IPS-18c (cell line): ENCODE measurements around the gene MAPK10.

Experiments
- H3K4me3 ChIP-seq: 2 replicates; pipeline ENCODE4 v1.7.0; 2013; ENCODE audit warnings: low read depth, mild to moderate bottlenecking, low read length, moderate library complexity; ENCODE audit not compliant: insufficient read depth
- H3K9me3 ChIP-seq: one replicate; pipeline ENCODE4 v1.6.1; 2013; ENCODE audit warnings: mild to moderate bottlenecking, low read length, moderate library complexity; ENCODE audit not compliant: control insufficient read depth, insufficient read depth

The MAPK10 gene

DNA sequence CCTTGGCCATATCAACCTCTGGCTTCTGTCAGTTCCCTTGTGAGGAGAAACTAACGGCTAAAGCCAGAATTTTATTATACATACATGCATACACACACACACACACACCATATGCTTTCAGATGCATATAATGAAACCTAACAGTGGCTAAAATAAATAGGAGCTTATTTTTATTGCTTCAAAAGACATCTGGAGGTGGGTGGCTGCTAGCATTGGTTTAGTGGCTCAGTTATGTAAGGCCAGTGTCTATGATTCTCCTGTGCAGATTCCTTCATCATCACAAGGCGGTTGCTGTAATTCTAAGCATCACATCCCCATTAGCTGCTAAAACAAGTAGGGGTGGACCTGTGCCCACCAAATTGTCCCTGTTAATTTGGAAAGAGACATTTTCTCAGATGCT is 110.8 kb downstream of the MAPK10 start:
- H3K9me3 ChIP-seq, result no peaks in the 10 kb centered on the region
- no peak overlapping the region for H3K4me3 ChIP-seq

DNA sequence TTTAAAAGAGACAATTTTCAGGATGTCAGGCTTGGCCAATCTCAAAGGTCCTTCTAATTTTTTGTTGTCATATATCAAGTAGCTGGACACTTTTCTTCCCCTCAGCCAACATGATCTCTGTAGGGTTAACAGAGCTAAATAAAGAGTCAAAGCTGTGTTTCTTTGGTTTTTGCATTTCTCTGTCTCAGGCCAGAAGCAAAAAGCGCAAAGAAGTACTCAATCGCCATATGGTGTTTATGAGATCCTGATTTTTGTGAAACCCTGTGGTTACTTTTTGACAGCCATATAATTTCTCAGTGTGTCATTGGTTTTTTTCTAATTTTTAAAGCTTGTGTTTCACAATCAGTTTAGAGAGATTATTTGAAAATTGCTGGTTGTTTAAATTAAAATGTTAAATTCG is 111.9 kb downstream of the MAPK10 start:
- Histone ChIP-seq H3K4me3 (no peak overlapping the region), H3K9me3 (no peaks in the 10 kb centered on the region)

DNA sequence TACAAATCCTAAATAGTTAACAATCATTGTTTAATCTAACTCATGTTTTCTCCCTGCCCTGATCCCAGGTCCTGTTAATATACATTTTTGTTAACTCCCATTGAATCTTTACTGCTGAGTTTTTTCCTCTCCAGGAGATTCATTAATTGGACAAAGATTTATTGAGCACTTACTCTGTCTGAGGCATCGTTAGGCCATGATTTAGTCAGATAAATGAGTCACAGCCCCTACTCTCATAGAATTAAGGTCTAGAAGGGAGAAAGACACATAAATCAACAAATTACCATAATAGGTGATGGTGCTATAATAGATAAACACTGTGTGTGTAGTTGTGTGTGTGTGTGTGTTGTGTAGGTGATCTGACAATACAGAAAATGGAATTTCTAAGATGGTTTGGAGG is 112.5 kb downstream of the MAPK10 start:
- no peaks in the 10 kb centered on the region for H3K9me3 ChIP-seq
- H3K4me3 ChIP-seq, result no peak overlapping the region

DNA sequence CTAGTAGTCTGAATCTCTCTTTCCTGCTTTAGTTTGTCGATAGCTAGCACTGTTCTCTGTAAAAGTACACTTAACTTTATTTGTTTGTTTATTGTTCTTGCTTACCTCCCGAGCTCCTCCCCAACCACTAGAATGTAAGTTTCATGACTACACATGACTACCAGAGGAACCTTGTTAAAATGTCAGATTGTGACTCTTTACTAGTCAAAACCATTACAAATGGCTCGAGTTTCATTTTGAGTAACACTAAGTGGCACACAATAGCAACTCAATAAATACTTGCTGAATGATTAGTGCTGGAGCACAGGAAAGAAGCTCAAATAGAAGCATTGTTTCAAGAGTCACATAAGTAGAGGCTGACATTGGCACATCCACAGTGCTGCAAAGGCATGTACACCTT is 116.1 kb downstream of the MAPK10 start:
- Histone ChIP-seq H3K9me3 (no peaks in the 10 kb centered on the region), H3K4me3 (no peak overlapping the region)

DNA sequence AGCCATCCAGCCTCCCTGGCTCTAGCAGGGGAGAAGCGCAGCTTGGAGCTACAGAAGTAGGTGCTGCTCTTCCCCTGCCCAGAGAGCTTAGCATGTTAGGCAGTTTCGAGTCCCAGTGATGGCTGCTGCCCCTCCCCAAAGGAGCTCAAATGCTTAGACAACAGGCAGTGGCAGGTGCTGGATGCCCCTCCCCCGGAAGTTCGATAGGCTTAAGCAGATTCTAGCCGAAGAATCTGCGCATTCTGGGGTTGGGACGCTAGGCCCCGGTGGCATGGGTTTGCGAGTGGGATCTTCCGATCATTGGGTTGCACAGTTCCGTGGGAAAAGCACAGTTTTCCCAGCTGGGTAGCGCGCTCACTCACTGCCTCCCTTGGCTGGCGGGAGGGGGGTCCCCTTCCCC is 117.2 kb downstream of the MAPK10 start:
- Histone ChIP-seq H3K9me3 (no peaks in the 10 kb centered on the region), H3K4me3 (no peak overlapping the region)

DNA sequence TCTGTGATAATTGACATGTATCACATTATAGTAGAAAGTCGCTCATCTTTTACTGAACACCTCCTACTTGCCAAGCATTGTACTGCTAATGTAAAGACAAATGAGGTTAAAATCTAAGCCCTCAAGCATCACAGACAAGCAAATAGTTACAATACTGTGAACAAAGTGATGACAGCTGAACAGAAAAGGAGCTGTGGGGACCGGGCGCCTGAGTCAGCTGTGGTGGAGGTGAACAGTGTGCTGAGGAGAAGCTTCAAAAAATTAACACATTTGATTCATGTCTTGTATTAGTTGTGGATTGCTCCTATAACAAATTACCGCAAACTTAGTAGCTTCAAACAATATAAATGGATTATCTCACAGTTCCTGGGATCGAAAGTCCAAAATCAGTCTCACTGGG is 124.3 kb downstream of the MAPK10 start:
- Histone ChIP-seq H3K9me3 (no peaks in the 10 kb centered on the region), H3K4me3 (no peak overlapping the region)

DNA sequence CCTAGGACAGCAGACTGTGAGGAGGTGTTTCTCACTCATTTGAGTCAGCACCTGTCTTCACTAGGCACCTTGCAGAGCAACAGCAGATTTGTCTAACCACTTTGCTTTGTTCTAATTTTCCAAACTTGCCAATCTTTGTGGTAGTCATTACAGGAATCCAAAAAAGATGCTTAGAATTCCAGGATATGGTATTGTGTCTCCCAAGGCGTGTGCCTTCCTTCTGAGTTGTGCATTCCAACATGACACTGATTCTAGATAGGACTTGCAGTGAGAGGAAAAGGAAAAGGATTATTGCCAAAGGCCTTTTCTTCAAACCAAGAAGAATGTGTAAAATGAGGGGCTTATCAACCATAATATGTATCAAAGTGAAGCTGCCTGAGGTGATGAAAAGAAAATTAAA is 126.2 kb downstream of the MAPK10 start:
- Histone ChIP-seq H3K4me3 (no peak overlapping the region), H3K9me3 (no peaks in the 10 kb centered on the region)

DNA sequence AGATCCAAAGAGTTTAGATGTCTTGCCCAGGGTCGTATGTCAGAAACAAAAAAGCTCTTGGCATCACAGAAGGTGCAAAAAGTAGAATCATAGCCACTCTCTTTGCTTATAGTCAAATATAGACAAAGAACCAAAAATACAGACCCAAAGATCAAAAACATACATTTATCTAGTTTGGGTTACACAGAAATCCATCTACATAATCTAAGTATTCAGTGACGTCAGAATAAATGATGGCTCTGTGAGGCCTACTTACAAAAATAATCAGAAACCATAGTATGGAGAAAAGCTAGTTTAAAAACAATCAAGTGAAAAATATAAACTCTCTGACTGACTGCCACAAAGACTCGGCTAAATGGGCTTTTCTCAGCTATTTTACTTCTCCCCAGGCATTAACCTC is 126.8 kb downstream of the MAPK10 start:
- no peaks in the 10 kb centered on the region for H3K9me3 ChIP-seq
- no peak overlapping the region for H3K4me3 ChIP-seq

DNA sequence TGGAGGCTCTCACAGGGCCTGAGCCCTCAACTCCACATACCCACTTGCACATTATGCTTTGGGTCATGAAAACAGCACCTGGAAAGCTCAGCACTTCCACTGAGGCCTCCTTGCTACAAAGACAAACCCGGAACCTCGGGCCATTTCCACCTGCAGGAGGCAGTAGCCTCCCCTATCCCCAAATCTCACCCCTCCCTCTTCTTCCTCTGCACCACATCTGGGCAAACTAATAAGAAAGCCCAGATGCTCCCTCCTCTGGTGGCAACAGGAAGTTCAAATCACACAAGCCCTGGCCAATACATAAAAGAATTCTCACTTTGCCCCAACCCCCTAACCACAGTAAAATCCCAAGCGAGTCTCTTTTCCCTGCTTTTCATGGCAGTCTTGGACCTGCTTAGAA is 136.4 kb downstream of the MAPK10 start:
- no peak overlapping the region for H3K4me3 ChIP-seq

DNA sequence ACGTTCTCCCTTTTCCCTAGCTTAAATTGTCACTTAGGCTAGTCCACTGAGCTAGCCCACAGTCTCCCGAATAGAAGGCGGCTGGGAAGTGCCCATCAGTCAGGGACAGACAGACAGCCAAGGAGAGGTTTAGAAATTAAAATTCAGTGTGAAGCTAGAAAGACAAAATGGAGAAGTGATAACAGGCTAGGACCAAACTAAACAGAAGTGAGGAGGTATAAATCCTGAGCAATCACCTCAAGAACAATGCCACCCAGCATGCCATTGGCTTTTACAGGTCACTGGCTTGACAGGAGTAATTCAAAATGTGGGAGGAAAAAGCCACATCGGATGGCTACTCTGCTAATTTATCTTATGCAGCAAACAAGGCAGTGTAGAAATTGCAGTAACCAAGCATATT is 138.9 kb downstream of the MAPK10 start:
- no peaks in the 10 kb centered on the region for H3K9me3 ChIP-seq
- H3K4me3 ChIP-seq, result no peak overlapping the region

More for the DNA sequence above, 136.4 kb downstream of the MAPK10 start:
- no peaks in the 10 kb centered on the region for H3K9me3 ChIP-seq

DNA sequence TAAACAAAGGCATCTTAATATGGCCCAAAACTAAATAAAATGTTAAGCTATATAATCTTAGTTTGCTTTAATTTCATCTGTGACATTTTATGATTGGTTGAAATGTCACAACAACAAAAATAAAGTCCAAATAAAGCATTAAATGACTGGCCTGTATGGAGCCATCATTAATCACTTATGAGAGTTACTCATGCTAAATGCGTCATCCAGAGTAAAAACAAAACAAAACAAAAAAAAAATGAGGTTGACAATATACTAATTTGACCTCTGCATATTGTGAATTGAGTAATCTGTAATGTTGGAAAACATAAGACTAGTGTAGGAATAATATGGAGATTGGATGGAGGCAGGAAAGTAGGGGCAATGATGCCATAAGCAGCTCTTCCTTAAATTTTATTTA is 139.7 kb downstream of the MAPK10 start:
- H3K9me3 ChIP-seq, result no peaks in the 10 kb centered on the region

DNA sequence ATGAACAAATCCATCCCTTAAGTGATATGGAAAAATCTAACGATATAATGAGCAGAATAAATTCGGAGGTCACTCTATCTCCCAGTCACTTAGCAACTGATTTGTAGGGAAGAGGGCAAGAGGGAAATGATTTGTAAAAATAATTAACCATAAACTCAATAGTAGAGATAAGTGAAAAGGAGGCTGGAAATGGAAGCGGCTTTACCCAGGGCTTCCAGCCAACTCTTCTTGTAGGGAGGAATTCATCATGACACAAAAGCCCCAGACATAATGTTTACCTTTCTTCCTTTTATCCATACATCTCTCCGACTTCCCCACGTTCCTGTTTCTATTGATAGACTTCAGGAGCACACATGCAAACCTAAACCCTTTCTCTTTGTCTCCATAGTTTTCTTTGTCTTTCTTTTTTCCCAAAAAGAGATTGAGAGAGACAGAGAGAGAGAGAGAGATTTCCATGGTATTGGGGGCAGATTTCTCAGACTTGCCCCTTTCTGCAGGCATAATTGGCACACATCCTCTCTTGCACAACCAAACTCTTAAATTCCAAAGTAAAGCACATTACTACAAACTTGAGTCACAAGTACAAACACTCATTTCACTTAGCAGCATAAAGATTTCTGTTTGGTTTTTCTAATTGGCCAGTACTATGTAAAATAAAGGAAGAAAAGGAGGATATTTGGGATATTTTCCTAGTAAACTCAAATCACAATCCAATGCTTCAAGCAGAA is 140.9 kb downstream of the MAPK10 start:
- H3K4me3 ChIP-seq, result no peak overlapping the region
- no peaks in the 10 kb centered on the region for H3K9me3 ChIP-seq

More for the DNA sequence above, 139.7 kb downstream of the MAPK10 start:
- H3K4me3 ChIP-seq, result no peak overlapping the region

DNA sequence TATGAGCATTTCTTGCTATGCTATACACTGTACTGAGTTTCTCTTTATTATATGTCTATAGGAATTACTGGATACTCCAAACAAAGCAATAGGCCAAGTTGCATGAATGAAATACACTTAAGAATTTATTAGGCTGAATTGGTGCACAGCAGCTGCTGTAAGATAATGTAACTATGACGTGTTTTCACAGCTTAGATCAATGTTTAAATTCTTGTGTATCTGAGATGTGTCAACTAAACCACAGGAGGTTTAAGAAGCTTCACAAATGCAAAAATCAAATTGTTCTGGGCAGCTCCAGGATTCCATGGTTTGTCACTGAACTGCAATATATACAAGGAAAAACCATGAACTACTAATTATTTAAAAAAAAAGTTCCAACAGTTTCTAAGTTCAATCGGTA is 156.7 kb downstream of the MAPK10 start:
- H3K9me3 ChIP-seq, result no peaks in the 10 kb centered on the region
- H3K4me3 ChIP-seq, result no peak overlapping the region

DNA sequence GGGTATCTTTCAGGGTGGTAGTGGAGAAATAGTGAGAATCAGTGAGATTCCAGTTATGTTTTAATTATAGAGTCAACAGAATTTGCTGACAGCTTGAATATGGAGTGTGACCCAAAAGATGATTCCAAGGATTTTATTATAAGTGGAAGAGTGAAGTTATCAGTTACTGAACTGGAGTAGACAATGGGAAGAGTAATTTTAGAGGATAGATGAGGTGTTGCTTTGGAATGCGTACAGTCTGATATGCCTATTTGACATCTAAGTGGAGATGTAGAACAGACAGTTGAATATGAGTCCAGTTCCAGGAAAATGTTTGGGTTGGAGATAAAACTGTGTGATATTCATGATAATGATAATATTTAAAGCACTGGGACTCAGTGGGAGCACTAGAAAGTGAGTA is 174.2 kb downstream of the MAPK10 start:
- Histone ChIP-seq H3K9me3 (no peaks in the 10 kb centered on the region), H3K4me3 (no peak overlapping the region)

DNA sequence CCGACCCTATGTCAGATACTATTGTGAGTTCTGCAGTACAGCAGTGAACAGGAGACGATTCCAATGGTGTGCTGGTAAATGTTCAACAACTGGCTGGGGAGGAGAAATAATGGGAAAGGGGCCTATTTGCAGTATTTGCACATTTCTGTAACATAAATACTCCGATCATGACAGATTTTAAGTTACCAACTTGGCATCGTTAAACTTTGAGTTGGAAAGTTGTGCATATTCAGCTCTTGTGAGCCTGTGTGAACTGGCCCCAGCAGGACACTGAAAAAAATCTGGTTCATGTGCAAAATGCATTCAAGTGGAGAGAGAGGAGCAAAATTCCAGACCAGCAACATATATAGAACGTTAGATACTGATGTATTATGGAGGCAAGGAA is 175.0 kb downstream of the MAPK10 start:
- Histone ChIP-seq H3K9me3 (no peaks in the 10 kb centered on the region), H3K4me3 (no peak overlapping the region)

DNA sequence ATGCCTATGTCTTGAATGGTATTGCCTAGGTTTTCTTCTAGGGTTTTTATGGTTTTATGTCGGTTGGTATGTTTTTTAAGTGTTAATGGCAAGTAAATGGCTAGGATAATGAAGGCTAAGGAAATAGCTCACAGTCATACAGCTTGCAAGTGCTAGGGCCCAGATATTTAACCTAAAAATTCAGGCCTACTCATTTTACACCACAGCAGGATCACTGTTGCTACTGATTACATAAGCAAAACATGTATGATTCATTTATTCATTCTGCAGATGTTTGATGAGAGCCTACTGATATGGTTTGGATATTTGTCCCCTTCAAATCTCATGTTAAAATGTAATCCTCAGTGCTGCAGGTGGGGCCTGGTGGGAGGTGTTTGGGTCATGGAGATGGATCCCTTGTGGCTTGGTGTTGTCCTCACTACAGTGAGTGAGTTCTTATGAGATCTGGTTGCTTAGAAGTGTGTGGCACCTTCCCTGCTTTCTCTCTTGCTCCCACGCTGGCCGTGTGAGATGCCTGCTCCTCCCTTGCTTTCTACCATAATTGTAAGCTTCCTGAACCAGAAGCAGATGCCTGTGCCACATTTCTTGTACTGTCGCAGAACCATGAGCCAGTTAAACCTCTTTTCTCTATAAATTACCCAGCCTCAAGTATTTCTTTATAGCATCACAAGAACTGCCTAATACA is 175.5 kb downstream of the MAPK10 start:
- Histone ChIP-seq H3K4me3 (no peak overlapping the region), H3K9me3 (no peaks in the 10 kb centered on the region)

DNA sequence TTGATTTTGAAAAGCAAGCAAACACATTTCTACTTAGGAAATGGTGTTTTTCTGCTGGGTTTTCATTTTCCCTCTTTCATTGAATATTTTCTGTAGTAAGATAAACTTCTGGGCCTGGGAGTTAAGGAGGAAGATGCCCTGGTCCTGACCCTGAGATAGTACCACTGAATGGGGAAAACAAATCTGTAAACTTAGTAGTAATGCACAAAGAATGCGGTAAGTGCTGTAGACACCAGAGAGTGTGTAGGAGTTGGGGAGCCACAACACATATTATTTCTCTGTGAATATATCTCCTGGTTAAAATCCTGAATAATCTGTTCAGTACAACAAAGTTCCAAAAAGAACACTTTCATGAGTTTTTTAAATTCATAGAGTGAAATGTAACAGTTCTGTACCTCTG is 178.3 kb downstream of the MAPK10 start:
- Histone ChIP-seq H3K9me3 (no peaks in the 10 kb centered on the region), H3K4me3 (no peak overlapping the region)

DNA sequence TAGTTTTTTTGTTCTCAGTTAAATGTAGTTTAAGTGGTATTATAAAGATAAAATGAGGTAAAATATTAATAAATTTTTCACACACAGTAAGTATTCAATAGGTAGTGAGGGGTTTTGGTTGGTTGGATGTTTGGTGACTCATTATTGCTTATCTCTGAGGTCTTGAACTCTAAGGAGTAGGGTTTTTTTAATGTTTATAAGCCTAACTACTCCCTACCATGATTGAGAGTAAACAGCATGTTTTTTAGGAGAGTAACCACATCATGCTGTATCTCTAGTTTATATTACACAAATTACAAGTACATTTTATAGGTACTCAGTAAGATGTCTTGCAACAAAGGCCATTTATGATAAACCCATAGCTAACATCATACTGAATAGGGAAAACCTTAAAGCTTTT is 181.6 kb downstream of the MAPK10 start:
- H3K9me3 ChIP-seq, result no peaks in the 10 kb centered on the region
- H3K4me3 ChIP-seq, result no peak overlapping the region

DNA sequence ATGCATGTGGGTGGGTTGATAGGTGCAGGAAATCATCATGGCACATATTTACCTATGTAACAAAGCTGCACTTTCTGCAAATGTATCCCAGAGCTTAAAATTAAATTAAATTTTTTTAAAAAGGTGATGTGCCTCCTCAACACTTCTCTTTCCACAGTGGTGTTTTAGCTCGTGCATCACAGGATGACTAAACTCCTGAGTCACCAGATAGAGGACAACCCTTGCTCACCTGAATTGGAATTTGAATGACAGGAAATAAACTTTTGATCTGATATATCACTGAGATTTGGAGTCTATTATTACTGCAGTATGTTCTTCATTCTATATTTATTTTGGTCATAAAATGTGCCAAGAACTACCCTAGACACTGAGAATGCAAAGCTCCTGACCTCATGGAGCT is 185.3 kb downstream of the MAPK10 start:
- Histone ChIP-seq H3K9me3 (no peaks in the 10 kb centered on the region), H3K4me3 (no peak overlapping the region)
